Immature natural killer cell (primary cell): ENCODE results near the gene HIBCH. TPM values are rescaled to one million over a fixed set of nuclear protein-coding genes. Genes with fewer than 3 reads are reported as not detected.

Experiments
- DNase-seq, 3 donors: peaks; one replicate each; pipeline ENCODE4 v3.0.0; 2022; ENCODE audit warnings: mixed read lengths in 1 of 3
- H3K27ac Mint-ChIP-seq, 6 donors: one replicate each; pipeline ENCODE4 v1.8.0; 2020; ENCODE audit warnings: mixed read lengths in 6 of 6, mild to moderate bottlenecking in 5 of 6, inconsistent platforms in 4 of 6, moderate library complexity in 3 of 6
- H3K27me3 Mint-ChIP-seq, 3 donors: one replicate each; pipeline ENCODE4 v1.8.0; 2020 to 2021; ENCODE audit warnings: low read depth in 3 of 3, mild to moderate bottlenecking in 3 of 3, mixed read lengths in 3 of 3, moderate library complexity in 3 of 3, inconsistent platforms in 1 of 3
- H3K36me3 Mint-ChIP-seq, 3 donors: one replicate each; pipeline ENCODE4 v1.8.0; 2020; ENCODE audit warnings: mixed read lengths in 3 of 3, inconsistent platforms in 2 of 3, mild to moderate bottlenecking in 2 of 3
- H3K4me1 Mint-ChIP-seq, 2 donors: one replicate each; pipeline ENCODE4 v1.8.0; 2020; ENCODE audit warnings: inconsistent platforms in 2 of 2, mild to moderate bottlenecking in 2 of 2, mixed read lengths in 2 of 2, moderate library complexity in 1 of 2
- H3K4me3 Mint-ChIP-seq, 5 donors: one replicate each; pipeline ENCODE4 v1.8.0; 2020; ENCODE audit warnings: mild to moderate bottlenecking in 5 of 5, mixed read lengths in 5 of 5, inconsistent platforms in 3 of 5, moderate library complexity in 3 of 5
- H3K9me3 Mint-ChIP-seq, 6 donors: one replicate each; pipeline ENCODE4 v1.8.0; 2020; ENCODE audit warnings: mild to moderate bottlenecking in 6 of 6, mixed read lengths in 6 of 6, inconsistent platforms in 4 of 6, moderate library complexity in 3 of 6
- polyA plus RNA-seq, 3 donors: library from polyadenylated mRNA; unstranded; fragments of 300-500 nt; fragmentation: Illumina TruSeq; gene quantifications; one replicate each; pipeline ENCODE4 v1.2.3, GENCODE V29; 2021

HIBCH gene
- polyA plus RNA-seq, 3 donors from 2014 or later = 15.2 to 26.8 (median 21.4) TPM

DNA sequence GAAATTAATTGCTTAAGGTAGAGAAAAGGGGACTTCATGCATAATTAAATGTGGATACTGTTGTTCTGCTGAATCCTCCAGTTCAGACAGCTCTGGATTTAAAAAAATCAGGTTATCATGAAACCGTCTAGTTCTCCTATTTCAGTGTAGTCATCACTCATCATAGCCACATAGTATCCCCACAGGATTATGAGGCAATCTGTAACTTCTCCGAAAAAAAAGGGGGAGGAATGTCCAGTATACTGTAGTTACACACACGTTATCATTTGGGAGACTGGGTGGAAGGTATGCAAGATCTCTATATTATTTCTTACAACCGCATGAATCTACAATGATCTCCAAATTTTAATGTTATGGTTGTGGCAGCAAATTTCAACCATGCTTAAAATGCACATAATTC lies 114.0 kb downstream of the HIBCH start:
- Mint-ChIP-seq H3K36me3 (peaks cover 15 to 27% (median 24%) of the 10 kb centered on the region in 3 donors), H3K9me3 (no peaks in the 10 kb centered on the region), H3K4me1 (no peaks in the 10 kb centered on the region), H3K27me3 (peaks cover 0 to 1% (median 0%) of the 10 kb centered on the region in 3 donors), H3K27ac (no peak overlapping the region), H3K4me3 (no peak overlapping the region)
- no peak for DNase-seq

DNA sequence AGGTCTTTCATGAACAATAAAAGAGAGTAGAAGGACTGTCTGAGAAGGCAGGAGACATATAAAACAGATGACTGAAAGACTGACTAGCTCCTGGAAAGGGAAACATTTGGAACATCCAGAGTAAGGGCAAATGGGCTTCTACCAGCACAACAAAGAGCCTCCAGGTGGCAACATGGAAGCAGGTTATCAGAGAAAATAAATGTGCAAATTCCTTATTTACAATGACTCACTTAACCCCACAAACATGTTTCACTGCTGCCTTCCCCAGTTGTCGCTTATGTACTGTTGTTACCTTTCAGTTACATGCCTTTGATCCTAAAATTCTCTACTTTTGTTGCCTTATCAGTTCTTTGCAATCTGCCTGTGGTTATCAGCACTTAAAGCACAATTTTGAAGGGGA lies 117.0 kb downstream of the HIBCH start:
- Mint-ChIP-seq H3K27me3 (peaks cover 0 to 1% (median 0%) of the 10 kb centered on the region in 3 donors), H3K4me3 (no peak overlapping the region), H3K4me1 (no peaks in the 10 kb centered on the region), H3K36me3 (peaks cover 31 to 49% (median 43%) of the 10 kb centered on the region in 3 donors), H3K9me3 (no peaks in the 10 kb centered on the region), H3K27ac (no peak overlapping the region)
- no peak for DNase-seq

DNA sequence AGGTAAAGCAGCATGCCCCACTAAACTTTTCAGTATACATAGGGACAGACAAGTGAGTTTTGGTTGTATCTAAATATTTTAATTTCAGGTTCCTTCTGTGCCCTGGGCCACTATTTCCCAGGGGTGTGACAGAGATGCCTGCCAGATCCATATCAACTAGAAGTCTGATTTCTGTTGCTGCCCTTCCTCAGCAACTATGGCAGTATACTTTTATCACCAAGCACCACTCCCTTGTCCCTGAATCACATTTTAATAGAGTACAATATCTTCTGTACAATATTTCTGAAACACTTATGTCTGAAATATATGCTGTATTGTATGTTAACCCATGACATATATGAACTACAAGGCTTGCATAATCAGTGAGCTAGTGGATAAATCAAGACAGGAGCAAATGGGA lies 117.6 kb downstream of the HIBCH start:
- no peaks in the 10 kb centered on the region for H3K4me1 Mint-ChIP-seq
- H3K9me3 Mint-ChIP-seq = no peaks in the 10 kb centered on the region
- peaks cover 0 to 1% (median 0%) of the 10 kb centered on the region in 3 donors for H3K27me3 Mint-ChIP-seq
- H3K4me3 Mint-ChIP-seq = no peak overlapping the region
- H3K27ac Mint-ChIP-seq = no peak overlapping the region
- H3K36me3 Mint-ChIP-seq = peaks cover 31 to 49% (median 47%) of the 10 kb centered on the region in 3 donors
- no peak for DNase-seq

DNA sequence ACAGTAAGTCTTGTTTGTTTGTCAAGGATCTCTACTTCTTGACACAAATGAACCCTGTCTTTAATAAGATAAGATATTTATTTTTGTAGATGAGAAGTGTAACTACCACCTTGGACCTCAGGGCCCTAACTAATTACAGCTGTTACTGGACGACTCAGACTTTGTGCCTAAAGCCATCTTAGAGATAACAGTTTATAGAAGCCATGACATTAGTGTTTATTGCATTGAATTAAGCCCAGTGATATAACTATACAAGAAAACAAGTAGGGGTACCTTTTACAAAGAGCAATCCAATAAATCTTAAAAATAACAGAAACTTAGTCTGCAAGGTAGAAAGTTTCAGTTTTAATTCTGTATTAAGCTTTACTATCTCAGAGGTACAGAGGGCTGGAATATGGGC lies 119.0 kb downstream of the HIBCH start:
- DNase-seq = no peak
- Mint-ChIP-seq H3K27me3 (peaks cover 0 to 1% (median 0%) of the 10 kb centered on the region in 3 donors), H3K4me3 (no peak overlapping the region), H3K36me3 (peaks cover 31 to 56% (median 48%) of the 10 kb centered on the region in 3 donors), H3K27ac (no peak overlapping the region), H3K9me3 (no peaks in the 10 kb centered on the region), H3K4me1 (no peaks in the 10 kb centered on the region)

DNA sequence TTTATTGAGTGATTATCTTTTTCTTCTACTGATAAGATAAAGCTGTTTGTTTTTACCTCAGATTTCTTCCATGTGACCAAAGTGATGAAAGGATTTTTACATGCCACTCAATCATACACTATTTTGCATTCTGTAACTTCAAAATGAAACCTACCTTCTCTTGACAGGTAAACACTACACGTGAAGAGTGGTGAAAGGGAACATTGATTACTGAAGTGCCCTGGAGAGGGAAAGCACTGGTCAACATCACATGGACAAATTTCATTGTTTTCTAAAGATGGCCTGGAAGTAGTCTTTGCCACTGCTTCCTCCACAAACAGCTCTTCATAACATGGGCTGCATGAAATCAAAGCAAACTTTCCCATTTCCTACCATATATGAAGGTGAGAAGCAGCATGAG lies 120.1 kb downstream of the HIBCH start:
- no peak for DNase-seq
- H3K36me3 Mint-ChIP-seq = peaks cover 29 to 61% (median 51%) of the 10 kb centered on the region in 3 donors
- H3K27me3 Mint-ChIP-seq = peaks cover 0 to 1% (median 0%) of the 10 kb centered on the region in 3 donors
- H3K4me3 Mint-ChIP-seq = no peak overlapping the region
- no peak overlapping the region for H3K27ac Mint-ChIP-seq
- no peaks in the 10 kb centered on the region for H3K4me1 Mint-ChIP-seq
- no peaks in the 10 kb centered on the region for H3K9me3 Mint-ChIP-seq

DNA sequence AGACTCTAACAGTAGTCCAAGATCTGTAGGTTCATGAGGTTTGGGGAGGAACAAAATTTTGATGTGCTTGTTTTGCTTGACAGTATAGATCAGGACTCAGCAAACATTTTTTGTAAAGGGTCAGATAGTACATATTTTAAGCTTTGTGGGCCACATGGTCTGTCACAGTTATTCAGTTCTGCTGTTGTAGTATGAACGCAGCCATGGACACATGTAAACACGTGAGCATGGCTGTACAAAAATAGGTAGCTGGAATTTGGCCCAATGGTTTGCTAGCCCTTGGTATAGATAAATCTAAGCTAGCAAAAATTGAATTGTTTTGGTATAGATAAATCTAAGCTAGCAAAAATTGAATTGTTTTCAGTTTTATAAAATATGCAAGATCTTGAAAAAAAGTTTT lies 120.5 kb downstream of the HIBCH start:
- H3K27me3 Mint-ChIP-seq = peaks cover 0 to 1% (median 0%) of the 10 kb centered on the region in 3 donors
- no peaks in the 10 kb centered on the region for H3K9me3 Mint-ChIP-seq
- no peak for DNase-seq
- no peak overlapping the region for H3K27ac Mint-ChIP-seq
- no peak overlapping the region for H3K4me3 Mint-ChIP-seq
- peaks cover 25 to 58% (median 47%) of the 10 kb centered on the region in 3 donors for H3K36me3 Mint-ChIP-seq
- no peaks in the 10 kb centered on the region for H3K4me1 Mint-ChIP-seq

DNA sequence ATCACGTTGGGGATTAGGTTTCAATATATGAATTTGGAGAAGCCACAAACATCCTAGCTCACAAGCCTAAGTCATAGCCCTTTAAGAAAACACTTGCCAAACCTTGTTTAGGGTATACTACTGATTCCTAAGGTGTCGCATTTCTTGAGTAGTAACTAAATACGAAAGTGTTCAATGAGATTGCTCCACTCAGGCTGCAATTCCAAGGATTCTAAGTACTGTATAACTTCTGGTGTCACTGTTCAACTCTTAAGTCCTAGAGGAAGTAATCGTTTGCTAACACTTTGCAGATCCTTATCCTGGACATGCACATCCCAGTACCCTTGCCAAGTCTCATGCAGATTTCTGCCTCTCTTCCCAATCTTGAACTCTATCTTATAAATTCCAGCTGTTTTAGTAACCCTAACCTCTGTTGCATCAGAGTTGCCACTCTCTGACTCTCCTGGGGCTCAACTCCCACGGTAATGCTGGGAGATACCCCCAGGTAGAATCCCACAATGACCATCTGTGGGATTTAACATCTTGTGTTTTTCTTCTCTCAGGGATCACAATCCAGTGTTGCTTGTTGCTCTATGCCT lies 122.4 kb downstream of the HIBCH start:
- H3K36me3 Mint-ChIP-seq = peaks cover 24 to 50% (median 42%) of the 10 kb centered on the region in 3 donors
- peaks cover 0 to 1% (median 0%) of the 10 kb centered on the region in 3 donors for H3K27me3 Mint-ChIP-seq
- H3K4me1 Mint-ChIP-seq = no peaks in the 10 kb centered on the region
- no peaks in the 10 kb centered on the region for H3K9me3 Mint-ChIP-seq
- no peak for DNase-seq
- no peak overlapping the region for H3K27ac Mint-ChIP-seq
- H3K4me3 Mint-ChIP-seq = no peak overlapping the region

DNA sequence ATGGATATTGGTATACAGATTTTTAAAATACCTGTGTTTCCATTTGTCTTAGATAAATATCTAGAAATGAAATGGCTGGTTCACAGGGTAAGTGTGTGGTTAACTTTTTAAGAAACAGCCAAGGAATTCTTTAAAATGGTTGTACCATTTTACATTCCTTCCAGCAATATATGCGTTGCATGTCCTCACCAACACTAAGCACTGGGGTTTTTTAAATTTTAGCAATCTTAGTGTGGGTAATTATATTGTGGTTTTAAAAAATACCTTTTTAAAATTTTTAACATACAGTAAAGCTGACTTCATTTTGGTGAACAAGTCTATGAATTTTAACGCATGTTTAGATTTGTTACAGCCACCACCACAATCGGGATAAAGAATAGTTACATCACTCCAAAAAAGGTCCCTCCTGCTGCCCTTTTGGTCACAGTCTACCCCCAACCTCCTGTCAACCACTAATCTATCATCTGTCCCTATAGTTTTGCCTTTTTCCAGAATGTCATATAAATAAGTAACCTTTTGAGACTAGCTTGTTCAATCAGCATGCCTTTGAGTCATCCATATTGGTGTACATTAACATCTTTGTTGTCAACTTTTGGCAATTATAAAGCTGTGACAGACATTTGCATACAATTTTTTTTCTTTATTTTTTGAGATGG lies 129.0 kb downstream of the HIBCH start:
- DNase-seq = no peak
- Mint-ChIP-seq H3K27ac (no peak overlapping the region), H3K27me3 (no peaks in the 10 kb centered on the region), H3K4me3 (no peak overlapping the region), H3K9me3 (no peaks in the 10 kb centered on the region), H3K36me3 (peaks cover 0 to 17% (median 8%) of the 10 kb centered on the region in 3 donors), H3K4me1 (no peaks in the 10 kb centered on the region)

DNA sequence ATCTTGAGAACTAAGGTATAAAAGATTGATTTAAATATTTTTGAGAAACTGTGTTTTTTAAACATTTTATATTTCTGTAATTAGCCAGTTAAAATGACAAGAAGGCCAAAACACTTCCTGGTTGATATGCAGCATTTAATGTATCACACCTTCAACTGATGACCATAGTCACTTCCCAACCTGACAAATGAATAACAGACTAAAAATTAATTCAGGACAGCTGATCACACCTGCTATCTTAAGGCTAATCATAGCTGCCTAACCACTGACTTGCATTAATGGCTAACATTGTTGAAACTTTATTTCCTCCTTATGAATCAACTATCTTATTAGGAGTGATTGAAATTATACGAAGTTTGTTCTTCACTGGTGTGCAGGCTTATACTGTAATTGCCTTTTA lies 131.3 kb downstream of the HIBCH start:
- no peak for DNase-seq
- Mint-ChIP-seq H3K36me3 (peaks cover 0 to 11% (median 2%) of the 10 kb centered on the region in 3 donors), H3K4me1 (no peaks in the 10 kb centered on the region), H3K9me3 (no peaks in the 10 kb centered on the region), H3K27ac (no peak overlapping the region), H3K4me3 (no peak overlapping the region), H3K27me3 (peaks cover 0 to 2% (median under 1%) of the 10 kb centered on the region in 3 donors)

DNA sequence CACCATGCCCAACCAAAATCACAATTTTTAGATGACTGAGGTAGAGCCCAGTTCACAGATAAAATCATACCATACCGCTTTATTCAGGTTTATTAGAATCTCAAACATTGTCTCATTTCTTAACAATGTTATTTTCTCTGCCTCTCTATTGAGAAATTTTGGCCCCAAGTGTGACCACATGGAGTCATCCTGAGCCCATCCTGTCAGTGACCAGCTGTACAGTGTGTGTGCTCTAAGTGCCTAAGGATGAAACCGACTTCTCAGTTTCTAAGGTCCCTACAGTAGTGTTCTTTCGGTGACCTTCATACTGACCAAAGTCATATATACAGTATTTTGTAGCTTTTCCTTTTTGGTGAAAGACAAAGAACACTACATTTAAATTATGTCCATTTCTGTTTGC lies 133.4 kb downstream of the HIBCH start:
- Mint-ChIP-seq H3K27me3 (peaks cover 0 to 7% (median 2%) of the 10 kb centered on the region in 3 donors), H3K27ac (no peak overlapping the region), H3K36me3 (peaks cover 0 to 11% (median 0%) of the 10 kb centered on the region in 3 donors), H3K4me1 (peaks cover 0 to 1% of the 10 kb centered on the region in 2 donors), H3K9me3 (no peaks in the 10 kb centered on the region), H3K4me3 (no peak overlapping the region)
- DNase-seq = no peak

DNA sequence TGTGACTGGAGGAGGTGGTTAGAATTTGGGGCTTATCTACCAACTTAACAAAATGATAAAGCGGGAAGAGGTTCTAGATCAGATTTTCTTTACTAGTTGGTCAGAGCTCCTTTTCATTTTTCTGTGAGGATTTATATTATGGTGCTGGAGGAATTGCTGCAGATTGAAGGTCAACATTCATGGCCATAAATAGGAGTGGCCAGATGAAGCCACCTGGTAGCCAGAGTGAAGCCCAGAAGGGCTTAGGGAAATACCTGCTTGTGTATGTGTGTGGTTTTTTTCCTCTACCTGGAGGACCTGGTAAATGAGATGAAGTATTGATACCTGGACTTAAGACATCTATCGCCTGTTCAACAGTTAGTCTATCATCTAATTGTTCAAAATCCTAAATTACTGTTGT lies 134.2 kb downstream of the HIBCH start:
- no peak overlapping the region for H3K4me3 Mint-ChIP-seq
- H3K4me1 Mint-ChIP-seq = peaks cover 0 to 5% of the 10 kb centered on the region in 2 donors
- no peak for DNase-seq
- peaks cover 0 to 9% (median 2%) of the 10 kb centered on the region in 3 donors for H3K27me3 Mint-ChIP-seq
- H3K36me3 Mint-ChIP-seq = peaks cover 0 to 11% (median 0%) of the 10 kb centered on the region in 3 donors
- H3K9me3 Mint-ChIP-seq = no peaks in the 10 kb centered on the region
- no peak overlapping the region for H3K27ac Mint-ChIP-seq

DNA sequence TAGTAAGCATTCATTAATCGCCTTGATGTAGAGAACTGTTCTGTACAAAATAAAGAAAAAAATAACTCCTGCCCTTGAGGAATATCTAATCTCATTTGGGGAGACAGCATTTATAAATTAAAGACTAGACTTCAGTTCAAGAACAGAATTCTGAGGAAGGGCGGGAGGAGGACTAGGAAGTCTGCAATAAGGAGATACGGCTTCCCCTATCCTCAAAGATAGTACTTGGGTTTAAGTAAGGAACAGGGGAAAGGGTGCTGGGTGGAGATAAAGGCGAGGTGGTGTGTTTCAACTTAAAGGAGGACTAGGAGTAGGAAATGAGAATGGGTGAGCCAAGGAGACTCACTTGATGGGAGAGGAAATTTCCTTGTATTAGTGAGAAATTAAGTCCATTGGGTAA lies 135.2 kb downstream of the HIBCH start:
- Mint-ChIP-seq H3K4me3 (no peak overlapping the region), H3K9me3 (peaks cover 0 to 2% (median 0%) of the 10 kb centered on the region in 6 donors), H3K27ac (no peak overlapping the region), H3K4me1 (peaks cover 7 to 10% of the 10 kb centered on the region in 2 donors), H3K27me3 (peaks cover 0 to 14% (median 2%) of the 10 kb centered on the region in 3 donors), H3K36me3 (peaks cover 0 to 11% (median 0%) of the 10 kb centered on the region in 3 donors)
- DNase-seq = no peak

DNA sequence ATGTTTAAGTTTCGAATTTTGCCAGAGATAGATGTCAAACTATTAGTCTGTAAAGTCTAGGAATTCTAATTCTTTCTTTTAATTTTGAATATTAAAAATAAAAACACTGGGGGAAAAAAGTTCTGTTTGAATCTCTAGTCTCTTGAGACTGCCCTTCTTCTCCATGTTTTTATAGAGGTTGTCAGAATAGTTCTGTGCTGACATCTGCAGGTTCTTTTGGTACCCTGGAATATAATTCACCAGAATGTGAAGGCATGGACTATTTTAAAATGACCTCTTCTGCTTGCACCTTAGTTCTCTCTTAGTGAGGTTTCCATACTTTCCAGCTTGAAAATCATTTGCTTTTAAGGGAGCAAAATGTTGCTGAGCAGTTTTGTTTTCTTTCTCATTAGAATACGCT lies 136.1 kb downstream of the HIBCH start:
- H3K27ac Mint-ChIP-seq = no peak overlapping the region

DNA sequence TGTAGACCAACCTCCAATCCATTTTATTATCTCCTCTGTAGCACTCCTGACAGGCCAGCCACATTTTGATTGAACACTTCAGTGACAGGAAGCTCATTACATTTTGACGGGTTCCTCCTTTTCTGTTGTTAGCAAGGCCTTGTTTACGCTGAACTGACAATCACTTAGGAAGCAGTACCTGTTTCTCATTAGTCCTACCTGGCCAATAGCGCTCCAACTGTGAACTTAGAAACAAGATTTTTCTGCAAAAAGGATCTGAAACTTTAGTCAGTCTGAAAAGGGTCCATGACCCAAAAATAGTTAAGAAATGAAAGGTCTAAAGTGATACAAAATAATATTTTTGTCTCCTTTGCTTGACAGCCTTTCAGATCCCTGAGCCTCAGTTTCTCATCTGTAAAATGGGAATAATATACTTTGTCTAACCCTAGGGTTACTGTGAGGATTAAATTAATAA lies 137.5 kb downstream of the HIBCH start:
- H3K9me3 Mint-ChIP-seq = peaks cover 0 to 4% (median 0%) of the 10 kb centered on the region in 6 donors
- H3K36me3 Mint-ChIP-seq = peaks cover 0 to 10% (median 0%) of the 10 kb centered on the region in 3 donors
- peak overlapping the region in 1 of 5 donors; percentile 36 for H3K4me3 Mint-ChIP-seq
- H3K4me1 Mint-ChIP-seq = peaks cover 7 to 10% of the 10 kb centered on the region in 2 donors
- no peak for DNase-seq
- H3K27me3 Mint-ChIP-seq = peaks cover 0 to 18% (median 4%) of the 10 kb centered on the region in 3 donors
- no peak overlapping the region for H3K27ac Mint-ChIP-seq

More for the DNA sequence above, 136.1 kb downstream of the HIBCH start:
- peaks cover 0 to 16% (median 4%) of the 10 kb centered on the region in 3 donors for H3K27me3 Mint-ChIP-seq
- peaks cover 0 to 2% (median 0%) of the 10 kb centered on the region in 6 donors for H3K9me3 Mint-ChIP-seq
- H3K4me3 Mint-ChIP-seq = no peak overlapping the region
- H3K4me1 Mint-ChIP-seq = peaks cover 7 to 10% of the 10 kb centered on the region in 2 donors
- no peak for DNase-seq
- peaks cover 0 to 14% (median 0%) of the 10 kb centered on the region in 3 donors for H3K36me3 Mint-ChIP-seq
